K562 (cell line): ENCODE results near the gene JUNB. TPM values are rescaled to one million over a fixed set of nuclear protein-coding genes. Genes with fewer than 3 reads are reported as not detected.
A peak's percentile ranks its signal among the peaks of the same experiment; 100 is the strongest.

Experiments used
- BACH1 ChIP-seq: fragments of 200-800 bp; sonication (Bioruptor generic); IDR thresholded peaks from 2 replicates; pipeline ENCODE4 v1.6.1; 2016; ENCODE audit warnings: missing genetic modification characterization, missing compliant biosample characterization
- BRD9 ChIP-seq: fragments of 450-650 bp; IDR thresholded peaks from 2 replicates; pipeline ENCODE4 v1.6.1; 2018; ENCODE audit warnings: low read depth; ENCODE audit not compliant: partially characterized antibody
- CAMTA2 ChIP-seq: fragments of 250-450 bp; sonication (Bioruptor Pico); conservative IDR thresholded peaks from 2 replicates; pipeline ENCODE4 v1.5.1; 2022
- CBFA2T2 ChIP-seq: fragments of 450-650 bp; conservative IDR thresholded peaks from 2 replicates; pipeline ENCODE4 v1.6.1; 2017; ENCODE audit warnings: mild to moderate bottlenecking
- CHCHD3 ChIP-seq: fragments of 250-450 bp; sonication (Bioruptor Pico); IDR thresholded peaks from 2 replicates; pipeline ENCODE4 v2.1.2; 2022; ENCODE audit warnings: mild to moderate bottlenecking
- CREB5 ChIP-seq: fragments of 250-450 bp; sonication (Bioruptor Pico); IDR thresholded peaks from 2 replicates; pipeline ENCODE4 v1.5.0; 2020; ENCODE audit warnings: mild to moderate bottlenecking
- E2F3 ChIP-seq: fragments of 250-450 bp; sonication (Bioruptor Pico); IDR thresholded peaks from 2 replicates; pipeline ENCODE4 v1.4.0; 2020; ENCODE audit warnings: mild to moderate bottlenecking
- EHMT2 ChIP-seq: fragments of 450-650 bp; IDR thresholded peaks from 2 replicates; pipeline ENCODE4 v1.6.1; 2018; ENCODE audit warnings: antibody characterized with exemption
- ELF4 ChIP-seq: fragments of 450-650 bp; formaldehyde crosslinking; IDR thresholded peaks from 2 replicates; pipeline ENCODE4 v1.4.0; 2022; ENCODE audit warnings: missing genetic modification characterization
- FOXK2 ChIP-seq, 2 experiments: fragments of 450-650 bp; IDR thresholded peaks in 1 of 2; conservative IDR thresholded peaks in 1 of 2; 2 replicates each; pipeline ENCODE4 v1.6.1; 2016; ENCODE audit warnings: low read depth in 2 of 2, mild to moderate bottlenecking in 1 of 2
- MEF2A ChIP-seq: IDR thresholded peaks from 2 replicates; pipeline ENCODE4 v1.6.1; 2011; ENCODE audit warnings: low read depth, mild to moderate bottlenecking, low read length, moderate library complexity; ENCODE audit not compliant: control insufficient read depth
- NFRKB ChIP-seq: fragments of 450-650 bp; IDR thresholded peaks from 2 replicates; pipeline ENCODE4 v1.6.1; 2016; ENCODE audit warnings: low read depth
- NKRF ChIP-seq: fragments of 450-650 bp; IDR thresholded peaks from 2 replicates; pipeline ENCODE4 v1.6.1; 2016; ENCODE audit warnings: borderline replicate concordance
- NUFIP1 ChIP-seq: fragments of 450-650 bp; IDR thresholded peaks from 2 replicates; pipeline ENCODE4 v1.6.1; 2018; ENCODE audit not compliant: partially characterized antibody
- RBFOX2 ChIP-seq: fragments of 200-400 bp; formaldehyde crosslinking; IDR thresholded peaks from 2 replicates; pipeline ENCODE4 v1.6.1; 2017; ENCODE audit warnings: low read depth, mild to moderate bottlenecking, low read length, moderate library complexity
- RFX5 ChIP-seq: IDR thresholded peaks from 2 replicates; pipeline ENCODE4 v1.6.1; 2011; ENCODE audit warnings: low read depth, mild to moderate bottlenecking, improper control_type of control experiment, low read length
- SAFB2 ChIP-seq: fragments of 200-400 bp; formaldehyde crosslinking; IDR thresholded peaks from 2 replicates; pipeline ENCODE4 v1.6.1; 2018; ENCODE audit warnings: borderline replicate concordance, low read length, low read depth, moderate library complexity; ENCODE audit not compliant: severe bottlenecking
- SMARCA4 ChIP-seq: fragments of 450-650 bp; IDR thresholded peaks from 2 replicates; pipeline ENCODE4 v1.6.1; 2016
- TAL1 ChIP-seq: fragments of 450-650 bp; IDR thresholded peaks from 2 replicates; pipeline ENCODE4 v1.6.1; 2016; ENCODE audit warnings: mild to moderate bottlenecking
- TEAD4 ChIP-seq, 2 experiments: sonication (generic) in 1 of 2; formaldehyde crosslinking in 1 of 2; IDR thresholded peaks; 2 replicates each; pipeline versions ENCODE4 v1.6.1 to v1.8.0; 2012 to 2022; ENCODE audit warnings: borderline replicate concordance in 1 of 2, inconsistent platforms in 1 of 2, low read length in 1 of 2, mild to moderate bottlenecking in 1 of 2, missing genetic modification reagents in 1 of 2
- WHSC1 ChIP-seq: IDR thresholded peaks from one replicate; pipeline ENCODE4 v1.6.1; 2012; ENCODE audit warnings: low read length, control low read depth, inconsistent platforms
- ZNF23 ChIP-seq: fragments of 250-450 bp; sonication (Bioruptor Pico); IDR thresholded peaks from 2 replicates; pipeline ENCODE4 v1.4.0; 2020; ENCODE audit warnings: mild to moderate bottlenecking
- ZNF232 ChIP-seq: sonication (generic); formaldehyde crosslinking; IDR thresholded peaks from 2 replicates; pipeline ENCODE4 v1.8.0; 2022; ENCODE audit warnings: mild to moderate bottlenecking, missing genetic modification reagents
- ZNF347 ChIP-seq: fragments of 450-650 bp; formaldehyde crosslinking; IDR thresholded peaks from 2 replicates; pipeline ENCODE4 v1.4.0; 2020; ENCODE audit warnings: low read depth, mild to moderate bottlenecking, moderate library complexity
- ZNF444 ChIP-seq: fragments of 250-450 bp; sonication (Bioruptor Pico); IDR thresholded peaks from 2 replicates; pipeline ENCODE4 v1.4.0; 2020; ENCODE audit warnings: mild to moderate bottlenecking, moderate library complexity
- ZNF445 ChIP-seq: fragments of 250-450 bp; sonication (Bioruptor Pico); IDR thresholded peaks from 2 replicates; pipeline ENCODE4 v1.4.0; 2020; ENCODE audit warnings: low read depth, mild to moderate bottlenecking, moderate library complexity
- ZNF639 ChIP-seq, 2 experiments: fragments of 200-800 bp in 1 of 2; sonication (Bioruptor generic) in 1 of 2; sonication (generic) in 1 of 2; formaldehyde crosslinking in 1 of 2; IDR thresholded peaks in 1 of 2; conservative IDR thresholded peaks in 1 of 2; 2 replicates each; pipeline versions ENCODE4 v1.5.0 to v1.6.1; 2016 to 2020; ENCODE audit warnings: missing compliant biosample characterization in 1 of 2, missing genetic modification characterization in 1 of 2, missing genetic modification reagents in 1 of 2
- polyA plus RNA-seq, 8 experiments: library from polyadenylated mRNA; depleted of rRNA in 4 of 8; stranded (reverse) in 5 of 8; unstranded in 3 of 8; fragments of >200 nt; fragmentation: Nextera tagmentation in 2 of 8; fragmentation: Illumina TruSeq in 1 of 8; extraction: Ambion mirVana in 2 of 8; extraction: Trizol in 1 of 8; gene quantifications; 2 replicates each; pipeline versions ENCODE4 v1.2.1 to v1.2.3, GENCODE V29; 2011 to 2014; ENCODE audit warnings: inconsistent platforms in 1 of 8, missing spikeins in 1 of 8
- total RNA-seq, 7 experiments: library from RNA; depleted of rRNA in 6 of 7; stranded (reverse); fragments of >200 nt in 6 of 7; fragmentation: Illumina TruSeq in 2 of 7; extraction: Trizol in 2 of 7; gene quantifications; 2 replicates each; pipeline versions ENCODE4 v1.2.1 to v1.2.3, GENCODE V29; 2011 to 2021; ENCODE audit warnings: low replicate concordance in 1 of 7

Gene JUNB
- total and polyA plus RNA-seq, 9 of the 15 experiments (the other 6 are each of a cell fraction or from before 2014, with no cell fraction given): 0.23 to 88.1 (median 13.1) TPM

DNA sequence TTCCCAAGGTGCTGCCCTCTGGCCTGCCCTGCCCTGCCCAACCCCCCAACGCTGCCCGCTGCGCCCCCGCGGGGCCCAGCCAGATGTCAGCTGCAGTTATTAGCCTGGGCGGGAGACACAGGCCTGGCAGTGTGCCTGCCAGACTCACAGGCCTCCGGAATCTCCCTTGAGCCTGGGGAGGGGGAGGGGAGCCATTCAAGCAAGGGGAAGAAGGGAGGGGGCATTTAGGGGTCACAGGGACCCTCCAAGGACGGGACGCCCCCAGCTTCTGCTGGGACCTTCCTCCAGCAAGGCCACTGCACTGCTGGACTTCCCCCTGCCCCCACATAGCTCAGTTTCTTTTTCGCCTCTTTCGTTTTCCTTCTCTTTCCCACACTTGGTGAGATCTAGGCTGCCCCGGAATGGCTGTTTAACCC is 2.6 kb upstream of the JUNB start (continued):
- TF ChIP-seq TAL1 (no peak), ZNF445 (no peak), BRD9 (no peak), MEF2A (no peak), CAMTA2 (CRISPR knock-in tag) (no peak), WHSC1 (no peak), ZNF444 (CRISPR knock-in tag) (no peak), RBFOX2 (peak; percentile 71), CBFA2T2 (peak; percentile 50), ELF4 (CRISPR knock-in tag) (no peak), ZNF639 (CRISPR knock-in tag; conservative IDR thresholded peaks at IDR 0.05 in 1 of 2, IDR thresholded peaks at IDR 0.05 in 1 of 2) (no peak), CREB5 (CRISPR knock-in tag) (no peak), CHCHD3 (CRISPR knock-in tag) (no peak), ZNF23 (CRISPR knock-in tag) (no peak), SAFB2 (no peak), BACH1 (no peak), ZNF232 (CRISPR knock-in tag) (no peak), FOXK2 (conservative IDR thresholded peaks at IDR 0.05 in 1 of 2, IDR thresholded peaks at IDR 0.05 in 1 of 2; ENCODE audit: low read depth in 2 of 2) (no peak), E2F3 (CRISPR knock-in tag) (0 out of 2 replicates have a peak, but pooled peaks have one; percentile 60), NFRKB (0 out of 2 replicates have a peak, but pooled peaks have one; percentile 52), TEAD4 (IDR thresholded peaks at IDR 0.05; ENCODE audit: low read length) (no peak), TEAD4 (CRISPR knock-in tag; IDR thresholded peaks at IDR 0.05; ENCODE audit: borderline replicate concordance) (no peak), NKRF (no peak), EHMT2 (no peak), NUFIP1 (no peak), ZNF347 (CRISPR knock-in tag) (no peak), RFX5 (no peak), SMARCA4 (peak; percentile 41; the same call in 1 of the 2 replicates)
